Lower lobe of right lung (tissue), 2 donors: ENCODE results near the gene MYLK. TPM values are rescaled to one million over a fixed set of nuclear protein-coding genes. Genes with fewer than 3 reads are reported as not detected.

Experiments used
- ATAC-seq, 2 donors: fragments of 200-7000 bp; cut with Tn5 transposase; one replicate each; pipeline ENCODE4 v1.9.1; 2020 to 2022; ENCODE audit warnings: mild to moderate bottlenecking in 2 of 2, moderate library complexity in 2 of 2
- DNase-seq: peaks from one replicate; pipeline ENCODE4 v3.0.0-alpha.2; 2020
- H3K27ac ChIP-seq: fragments of 200-600 bp; one replicate; pipeline ENCODE4 v1.8.0; 2022
- H3K27me3 ChIP-seq: fragments of 200-600 bp; one replicate; pipeline ENCODE4 v1.8.0; 2022; ENCODE audit warnings: low read depth
- H3K36me3 ChIP-seq: fragments of 200-600 bp; one replicate; pipeline ENCODE4 v1.8.0; 2022; ENCODE audit warnings: mild to moderate bottlenecking
- H3K4me1 ChIP-seq: fragments of 200-600 bp; one replicate; pipeline ENCODE4 v1.8.0; 2022
- H3K4me3 ChIP-seq: fragments of 200-600 bp; one replicate; pipeline ENCODE4 v1.8.0; 2022; ENCODE audit warnings: mild to moderate bottlenecking
- H3K9me3 ChIP-seq: fragments of 200-600 bp; one replicate; pipeline ENCODE4 v1.8.0; 2022
- CTCF ChIP-seq: fragments of 200-600 bp; IDR thresholded peaks from one replicate; pipeline ENCODE4 v1.8.0; 2022; ENCODE audit warnings: antibody characterized with exemption, mild to moderate bottlenecking
- intact Hi-C: fragments of 100-400 bp; cut with DNase I; formaldehyde crosslinking; loops from one replicate; pipeline ENCODE4 v1.11.0; 2022
- total RNA-seq: library from RNA; stranded (reverse); fragmentation: NEBNext Ultra II Directional; extraction: Animal tissue kit (Norgen Biotek cat#: 25700); gene quantifications from one replicate; pipeline ENCODE4 v1.2.1, GENCODE V29; 2021
- donor health status: DM: no; HTN: yes; CAD: no; lungs with severe emphysema.

The MYLK gene
- total RNA-seq, 1 donor from 2014 or later, result 156 TPM

GRCh38 chr3:123805101-123805500 lies 79.0 kb downstream of the MYLK start:
- ATAC-seq, result no peak
- Histone ChIP-seq H3K27me3 (no peaks in the 10 kb centered on the region), H3K4me3 (no peak overlapping the region), H3K27ac (no peak overlapping the region), H3K9me3 (no peaks in the 10 kb centered on the region), H3K36me3 (no peaks in the 10 kb centered on the region), H3K4me1 (no peaks in the 10 kb centered on the region)
- TF ChIP-seq CTCF, result no peak
- DNase-seq, result no peak
- intact Hi-C loops, result no loop called here

- Histone ChIP-seq H3K27ac (no peak overlapping the region), H3K4me3 (no peak overlapping the region), H3K9me3 (no peaks in the 10 kb centered on the region), H3K36me3 (no peaks in the 10 kb centered on the region), H3K4me1 (no peaks in the 10 kb centered on the region), H3K27me3 (no peaks in the 10 kb centered on the region)
- intact Hi-C loops, result no loop called here
- no peak for ATAC-seq
- DNase-seq, result no peak
- no peak for TF ChIP-seq CTCF
These were observed 79.5 kb downstream of the MYLK start for GRCh38 chr3:123804676-123805075.

- no peak for DNase-seq
- intact Hi-C loops, result no loop called here
These were observed 80.6 kb downstream of the MYLK start for GRCh38 chr3:123803521-123803920.

GRCh38 chr3:123802007-123802625 lies 82.0 kb downstream of the MYLK start:
- Histone ChIP-seq H3K4me3 (no peak overlapping the region), H3K27ac (no peak overlapping the region), H3K9me3 (no peaks in the 10 kb centered on the region), H3K4me1 (no peaks in the 10 kb centered on the region), H3K27me3 (no peaks in the 10 kb centered on the region), H3K36me3 (no peaks in the 10 kb centered on the region)
- no peak for TF ChIP-seq CTCF
- ATAC-seq (no peak), DNase-seq (no peak)
- intact Hi-C loops, result no loop called here

More at GRCh38 chr3:123803521-123803920, 80.6 kb downstream of the MYLK start:
- Histone ChIP-seq H3K9me3 (no peaks in the 10 kb centered on the region), H3K4me1 (no peaks in the 10 kb centered on the region), H3K27me3 (no peaks in the 10 kb centered on the region), H3K27ac (no peak overlapping the region), H3K36me3 (no peaks in the 10 kb centered on the region), H3K4me3 (no peak overlapping the region)
- no peak for TF ChIP-seq CTCF
- ATAC-seq, result peak in 1 of 2 donors; percentile 17

GRCh38 chr3:123801474-123801873 lies 82.7 kb downstream of the MYLK start:
- DNase-seq (no peak), ATAC-seq (no peak)
- Histone ChIP-seq H3K4me3 (no peak overlapping the region), H3K27ac (no peak overlapping the region), H3K9me3 (no peaks in the 10 kb centered on the region), H3K27me3 (no peaks in the 10 kb centered on the region), H3K4me1 (no peaks in the 10 kb centered on the region), H3K36me3 (no peaks in the 10 kb centered on the region)
- intact Hi-C loops, result no loop called here
- TF ChIP-seq CTCF, result no peak

- H3K4me3 ChIP-seq, result peak overlapping the region; percentile 44
- ATAC-seq, result no peak
- H3K9me3 ChIP-seq, result no peaks in the 10 kb centered on the region
These were observed 83.8 kb downstream of the MYLK start for GRCh38 chr3:123800362-123800682.

More at GRCh38 chr3:123800362-123800682, 83.8 kb downstream of the MYLK start:
- Histone ChIP-seq H3K36me3 (no peaks in the 10 kb centered on the region), H3K4me1 (no peaks in the 10 kb centered on the region), H3K27me3 (no peaks in the 10 kb centered on the region), H3K27ac (no peak overlapping the region)
- no peak for DNase-seq
- intact Hi-C loops, result no loop called here
- no peak for TF ChIP-seq CTCF
